Trophoblast cell (in vitro differentiated cells and primary cell): ENCODE data around the gene MYLIP.

ENCODE experiments used
- DNase-seq, 2 donors: peaks; one replicate each; pipeline ENCODE4 v3.0.0-alpha.2; 2016
- H2AFZ ChIP-seq: 2 replicates; pipeline ENCODE4 v1.6.1; 2013; ENCODE audit warnings: low read length, moderate library complexity, mild to moderate bottlenecking; ENCODE audit not compliant: insufficient read depth, poor library complexity
- H2AK5ac ChIP-seq: 2 replicates; pipeline ENCODE4 v1.6.1; 2013; ENCODE audit warnings: mild to moderate bottlenecking, low read length
- H2BK120ac ChIP-seq: 2 replicates; pipeline ENCODE4 v1.6.1; 2013; ENCODE audit warnings: low read length, mild to moderate bottlenecking, moderate library complexity; ENCODE audit not compliant: insufficient read depth, poor library complexity
- H2BK12ac ChIP-seq: 2 replicates; pipeline ENCODE4 v1.6.1; 2013; ENCODE audit warnings: mild to moderate bottlenecking, low read length, moderate library complexity
- H2BK5ac ChIP-seq: 2 replicates; pipeline ENCODE4 v1.6.1; 2013; ENCODE audit warnings: low read length, low read depth, moderate library complexity, mild to moderate bottlenecking; ENCODE audit not compliant: poor library complexity
- H3K14ac ChIP-seq: 2 replicates; pipeline ENCODE4 v1.6.1; 2013; ENCODE audit warnings: mild to moderate bottlenecking, low read length
- H3K18ac ChIP-seq: 2 replicates; pipeline ENCODE4 v1.6.1; 2013; ENCODE audit warnings: mild to moderate bottlenecking, low read length
- H3K23ac ChIP-seq: 2 replicates; pipeline ENCODE4 v1.6.1; 2013; ENCODE audit warnings: low read length
- H3K27ac ChIP-seq: 2 replicates; pipeline ENCODE4 v1.5.1; 2013; ENCODE audit warnings: low read depth, mild to moderate bottlenecking, inconsistent platforms, low read length, moderate library complexity
- H3K27me3 ChIP-seq: 2 replicates; pipeline ENCODE4 v1.6.1; 2013; ENCODE audit warnings: inconsistent platforms, mild to moderate bottlenecking, low read length, moderate library complexity; ENCODE audit not compliant: insufficient read depth
- H3K36me3 ChIP-seq, 2 experiments: 1 replicate in 1 of 2; 2 replicates in 1 of 2; pipeline ENCODE4 v1.6.1; 2013; ENCODE audit warnings: low read length in 2 of 2, mild to moderate bottlenecking in 2 of 2, moderate library complexity in 1 of 2; ENCODE audit not compliant: insufficient read depth in 2 of 2, control insufficient read depth in 1 of 2
- H3K4ac ChIP-seq: 2 replicates; pipeline ENCODE4 v1.6.1; 2013; ENCODE audit warnings: low read depth, mild to moderate bottlenecking, low read length, moderate library complexity
- H3K4me1 ChIP-seq, 2 experiments: 1 replicate in 1 of 2; 2 replicates in 1 of 2; pipeline ENCODE4 v1.6.1; 2013; ENCODE audit warnings: low read length in 2 of 2, mild to moderate bottlenecking in 2 of 2, moderate library complexity in 1 of 2; ENCODE audit not compliant: insufficient read depth in 2 of 2, control insufficient read depth in 1 of 2
- H3K4me2 ChIP-seq: 2 replicates; pipeline ENCODE4 v1.6.1; 2013; ENCODE audit warnings: inconsistent platforms, mild to moderate bottlenecking, low read length, moderate library complexity
- H3K4me3 ChIP-seq: 2 replicates; pipeline ENCODE4 v1.5.1; 2013; ENCODE audit warnings: mild to moderate bottlenecking, low read depth, low read length, inconsistent platforms
- H3K79me1 ChIP-seq: one replicate; pipeline ENCODE4 v1.6.1; 2013; ENCODE audit warnings: low read length
- H3K79me2 ChIP-seq: 2 replicates; pipeline ENCODE4 v1.6.1; 2013; ENCODE audit warnings: low read length, mild to moderate bottlenecking; ENCODE audit not compliant: control insufficient read depth, insufficient read depth, poor library complexity
- H3K9ac ChIP-seq: 2 replicates; pipeline ENCODE4 v1.6.1; 2013; ENCODE audit warnings: mild to moderate bottlenecking, low read length
- H3K9me3 ChIP-seq: 2 replicates; pipeline ENCODE4 v1.6.1; 2013; ENCODE audit warnings: low read depth, mild to moderate bottlenecking, control low read depth, inconsistent platforms, low read length; ENCODE audit not compliant: insufficient read depth
- H4K12ac ChIP-seq: 2 replicates; pipeline ENCODE4 v1.6.1; 2013; ENCODE audit warnings: low read depth, mild to moderate bottlenecking, low read length, moderate library complexity
- H4K8ac ChIP-seq: 2 replicates; pipeline ENCODE4 v1.6.1; 2013; ENCODE audit warnings: low read depth, mild to moderate bottlenecking, low read length, moderate library complexity
- H4K91ac ChIP-seq: one replicate; pipeline ENCODE4 v1.6.1; 2013; ENCODE audit warnings: low read depth, mild to moderate bottlenecking, low read length, moderate library complexity
- WGBS: extraction: QIAGEN DNeasy Blood & Tissue Kit; methylation state at CpG from one replicate; pipeline ENCODE4 v1.1.7; 2013; ENCODE audit warnings: missing lambda C conversion rate; ENCODE audit not compliant: insufficient read length, insufficient coverage; ENCODE audit errors: extremely low coverage; 5-methylcytosine and 5-hydroxymethylcytosine counted together

Gene MYLIP

GRCh38 chr6:16118825-16119224 lies 10.1 kb upstream of the MYLIP start:
- H4K8ac ChIP-seq, result no peak overlapping the region
- no CpG with 5 or more reads among the region's 4 CpGs for WGBS
- H2BK5ac ChIP-seq, result no peak overlapping the region
- no peaks in the 10 kb centered on the region for H3K4me1 ChIP-seq
- H3K27me3 ChIP-seq, result no peaks in the 10 kb centered on the region
- H4K12ac ChIP-seq, result no peak overlapping the region
- no peaks in the 10 kb centered on the region for H3K9me3 ChIP-seq
- no peak for DNase-seq
- no peaks in the 10 kb centered on the region for H3K79me1 ChIP-seq
- H3K27ac ChIP-seq, result no peak overlapping the region
- H3K4me3 ChIP-seq, result no peak overlapping the region
- no peak overlapping the region for H2BK12ac ChIP-seq
- H3K4me2 ChIP-seq, result no peak overlapping the region
- H2AFZ ChIP-seq, result no peak overlapping the region
- H3K79me2 ChIP-seq, result no peaks in the 10 kb centered on the region
- no peak overlapping the region for H4K91ac ChIP-seq
- H3K4ac ChIP-seq, result no peak overlapping the region
- no peak overlapping the region for H3K9ac ChIP-seq
- no peak overlapping the region for H3K18ac ChIP-seq
- H3K23ac ChIP-seq, result no peak overlapping the region
- no peak overlapping the region for H2AK5ac ChIP-seq
- no peaks in the 10 kb centered on the region for H3K36me3 ChIP-seq
- no peak overlapping the region for H2BK120ac ChIP-seq
- no peak overlapping the region for H3K14ac ChIP-seq

GRCh38 chr6:16121339-16121738 lies 7.5 kb upstream of the MYLIP start:
- no peak overlapping the region for H2AK5ac ChIP-seq
- WGBS, result no CpG with 5 or more reads among the region's 3 CpGs
- H4K91ac ChIP-seq, result no peak overlapping the region
- H3K79me1 ChIP-seq, result no peaks in the 10 kb centered on the region
- H3K23ac ChIP-seq, result no peak overlapping the region
- H3K4me2 ChIP-seq, result no peak overlapping the region
- no peak overlapping the region for H2BK12ac ChIP-seq
- H3K4ac ChIP-seq, result no peak overlapping the region
- no peak overlapping the region for H3K27ac ChIP-seq
- H3K9me3 ChIP-seq, result no peaks in the 10 kb centered on the region
- H3K9ac ChIP-seq, result no peak overlapping the region
- no peaks in the 10 kb centered on the region for H3K36me3 ChIP-seq
- H2AFZ ChIP-seq, result no peak overlapping the region
- no peak overlapping the region for H3K18ac ChIP-seq
- no peak overlapping the region for H2BK5ac ChIP-seq
- no peak overlapping the region for H4K12ac ChIP-seq
- H3K4me1 ChIP-seq, result no peaks in the 10 kb centered on the region
- no peak overlapping the region for H4K8ac ChIP-seq
- no peak overlapping the region for H3K4me3 ChIP-seq
- no peaks in the 10 kb centered on the region for H3K27me3 ChIP-seq
- no peak overlapping the region for H2BK120ac ChIP-seq
- no peak for DNase-seq
- H3K14ac ChIP-seq, result no peak overlapping the region
- H3K79me2 ChIP-seq, result no peaks in the 10 kb centered on the region

GRCh38 chr6:16122197-16122596 lies 6.7 kb upstream of the MYLIP start:
- no peak overlapping the region for H3K4me3 ChIP-seq

GRCh38 chr6:16124198-16125180 lies 4.4 kb upstream of the MYLIP start:
- Histone ChIP-seq H2BK12ac (no peak overlapping the region), H3K9me3 (no peaks in the 10 kb centered on the region), H4K91ac (no peak overlapping the region), H2BK120ac (no peak overlapping the region), H3K4ac (no peak overlapping the region), H3K36me3 (no peaks in the 10 kb centered on the region), H3K79me2 (peaks cover 5% of the 10 kb centered on the region), H3K27ac (no peak overlapping the region), H3K18ac (no peak overlapping the region), H3K79me1 (peaks cover 5% of the 10 kb centered on the region), H3K14ac (no peak overlapping the region), H4K8ac (no peak overlapping the region), H2AK5ac (no peak overlapping the region), H3K27me3 (no peaks in the 10 kb centered on the region), H3K4me1 (no peaks in the 10 kb centered on the region), H3K4me2 (no peak overlapping the region), H3K9ac (no peak overlapping the region), H2AFZ (no peak overlapping the region), H4K12ac (no peak overlapping the region), H3K23ac (no peak overlapping the region), H3K4me3 (no peak overlapping the region), H2BK5ac (no peak overlapping the region)
- DNase-seq, result no peak
- WGBS, result no CpG with 5 or more reads among the region's 6 CpGs

More at GRCh38 chr6:16122197-16122596, 6.7 kb upstream of the MYLIP start:
- H4K8ac ChIP-seq, result no peak overlapping the region
- H3K36me3 ChIP-seq, result no peaks in the 10 kb centered on the region
- H2AK5ac ChIP-seq, result no peak overlapping the region
- H2BK120ac ChIP-seq, result no peak overlapping the region
- H4K12ac ChIP-seq, result no peak overlapping the region
- H3K4ac ChIP-seq, result no peak overlapping the region
- DNase-seq, result no peak
- no peak overlapping the region for H2BK12ac ChIP-seq
- H3K18ac ChIP-seq, result no peak overlapping the region
- no peak overlapping the region for H3K23ac ChIP-seq
- H4K91ac ChIP-seq, result no peak overlapping the region
- no peaks in the 10 kb centered on the region for H3K79me2 ChIP-seq
- H3K14ac ChIP-seq, result no peak overlapping the region
- H3K27me3 ChIP-seq, result no peaks in the 10 kb centered on the region
- H3K27ac ChIP-seq, result no peak overlapping the region
- no peaks in the 10 kb centered on the region for H3K4me1 ChIP-seq
- H3K9me3 ChIP-seq, result no peaks in the 10 kb centered on the region
- H2AFZ ChIP-seq, result no peak overlapping the region
- H3K9ac ChIP-seq, result no peak overlapping the region
- no peak overlapping the region for H2BK5ac ChIP-seq
- H3K79me1 ChIP-seq, result no peaks in the 10 kb centered on the region
- H3K4me2 ChIP-seq, result no peak overlapping the region
